Measurements from ENCODE around the gene ZNF384.

Gene ZNF384

GRCh38 chr12:6676962-6677361 lies 12.2 kb downstream of the ZNF384 start:
- in situ Hi-C loops (cut with HindIII; ENCODE audit: low sequenced_read_pairs): no loop called here
- no peak for DNase-seq (ENCODE audit: low read depth, low spot score)
- no peak for TF ChIP-seq CTCF (IDR thresholded peaks at IDR 0.05; ENCODE audit: low read depth, low read length)
- no peak overlapping the region for H3K4me3 ChIP-seq (ENCODE audit: low read depth, low read length)

GRCh38 chr12:6672143-6672542 lies 17.0 kb downstream of the ZNF384 start:
- no peak for TF ChIP-seq CTCF (IDR thresholded peaks at IDR 0.05; ENCODE audit: low read depth, low read length)
- DNase-seq (ENCODE audit: low read depth, low spot score): no peak
- no peak overlapping the region for H3K4me3 ChIP-seq (ENCODE audit: low read depth, low read length)
- in situ Hi-C loops (cut with HindIII; ENCODE audit: low sequenced_read_pairs): no loop called here

- TF ChIP-seq CTCF (IDR thresholded peaks at IDR 0.05; ENCODE audit: low read depth, low read length): no peak
- no peak overlapping the region for H3K4me3 ChIP-seq (ENCODE audit: low read depth, low read length)
- no peak for DNase-seq (ENCODE audit: low read depth, low spot score)
- in situ Hi-C loops (cut with HindIII; ENCODE audit: low sequenced_read_pairs): no loop called here
Observed at GRCh38 chr12:6667559-6668210, 21.5 kb downstream of the ZNF384 start.

GRCh38 chr12:6666211-6666610 lies 23.0 kb downstream of the ZNF384 start:
- no peak overlapping the region for H3K4me3 ChIP-seq (ENCODE audit: low read depth, low read length)
- peak; percentile 16 for DNase-seq (ENCODE audit: low read depth, low spot score)
- no peak for TF ChIP-seq CTCF (IDR thresholded peaks at IDR 0.05; ENCODE audit: low read depth, low read length)
- in situ Hi-C loops (cut with HindIII; ENCODE audit: low sequenced_read_pairs): no loop called here

GRCh38 chr12:6664902-6665301 lies 24.3 kb downstream of the ZNF384 start:
- in situ Hi-C loops (cut with HindIII; ENCODE audit: low sequenced_read_pairs): no loop called here
- TF ChIP-seq CTCF (IDR thresholded peaks at IDR 0.05; ENCODE audit: low read depth, low read length): no peak
- H3K4me3 ChIP-seq (ENCODE audit: low read depth, low read length): no peak overlapping the region
- no peak for DNase-seq (ENCODE audit: low read depth, low spot score)

- in situ Hi-C loops (cut with HindIII; ENCODE audit: low sequenced_read_pairs): no loop called here
- peak; percentile 100 for DNase-seq (ENCODE audit: low read depth, low spot score)
- no peak for TF ChIP-seq CTCF (IDR thresholded peaks at IDR 0.05; ENCODE audit: low read depth, low read length)
- peak within 1 kb of the TSS; percentile 96 for H3K4me3 ChIP-seq (ENCODE audit: low read depth, low read length)
Observed at GRCh38 chr12:6662906-6663742, 26.1 kb downstream of the ZNF384 start, which contains the start of gene ING4. Gene ING4 (minus strand): TSS chr12:6663119. CDS start chr12:6663101, 18 bp downstream.
